Colonic mucosa (tissue), 4 donors: ENCODE results near the gene ADAM22. TPM values are rescaled to one million over a fixed set of nuclear protein-coding genes. Genes with fewer than 3 reads are reported as not detected.
A peak's percentile ranks its signal among the peaks of the same experiment; 100 is the strongest.

ENCODE experiments used
- DNase-seq: peaks from one replicate; pipeline ENCODE4 v3.0.0-alpha.2; 2020
- H3K27ac ChIP-seq: fragments of 200-600 bp; one replicate; pipeline ENCODE4 v1.8.0; 2021
- H3K27me3 ChIP-seq: fragments of 200-600 bp; one replicate; pipeline ENCODE4 v1.8.0; 2021
- H3K36me3 ChIP-seq: fragments of 200-600 bp; one replicate; pipeline ENCODE4 v1.8.0; 2021
- H3K4me1 ChIP-seq: fragments of 200-600 bp; one replicate; pipeline ENCODE4 v1.8.0; 2021; ENCODE audit warnings: mild to moderate bottlenecking
- H3K4me3 ChIP-seq: fragments of 200-600 bp; one replicate; pipeline ENCODE4 v1.8.0; 2021
- H3K9ac ChIP-seq, 2 donors: one replicate each; pipeline ENCODE4 v1.7.0; 2013; ENCODE audit warnings: control low read depth in 2 of 2, low read depth in 2 of 2, low read length in 2 of 2
- H3K9me3 ChIP-seq: fragments of 200-600 bp; one replicate; pipeline ENCODE4 v1.8.0; 2021
- intact Hi-C: fragments of 100-400 bp; cut with DNase I; formaldehyde crosslinking; loops from one replicate; pipeline ENCODE4 v1.14.1; 2022
- total RNA-seq, 2 donors: library from RNA; stranded (reverse); fragmentation: NEBNext Ultra II Directional in 1 of 2; extraction: Animal tissue kit (Norgen Biotek cat#: 25700) in 1 of 2; gene quantifications; one replicate each; pipeline ENCODE4 v1.2.1, GENCODE V29; 2021
- TF ChIP-seq, protein P1 (sequence below): fragments of 200-600 bp; IDR thresholded peaks from one replicate; pipeline ENCODE4 v1.8.0; 2022; ENCODE audit warnings: antibody characterized with exemption, mild to moderate bottlenecking
- donor health status: healthy.
- donor health status: DM: no; HTN: no; CAD: no.
- donor health status: DM: no; HTN: no; CAD: no.

Gene ADAM22
- total RNA-seq, 2 donors from 2014 or later: 2.6 to 2.8 TPM

DNA sequence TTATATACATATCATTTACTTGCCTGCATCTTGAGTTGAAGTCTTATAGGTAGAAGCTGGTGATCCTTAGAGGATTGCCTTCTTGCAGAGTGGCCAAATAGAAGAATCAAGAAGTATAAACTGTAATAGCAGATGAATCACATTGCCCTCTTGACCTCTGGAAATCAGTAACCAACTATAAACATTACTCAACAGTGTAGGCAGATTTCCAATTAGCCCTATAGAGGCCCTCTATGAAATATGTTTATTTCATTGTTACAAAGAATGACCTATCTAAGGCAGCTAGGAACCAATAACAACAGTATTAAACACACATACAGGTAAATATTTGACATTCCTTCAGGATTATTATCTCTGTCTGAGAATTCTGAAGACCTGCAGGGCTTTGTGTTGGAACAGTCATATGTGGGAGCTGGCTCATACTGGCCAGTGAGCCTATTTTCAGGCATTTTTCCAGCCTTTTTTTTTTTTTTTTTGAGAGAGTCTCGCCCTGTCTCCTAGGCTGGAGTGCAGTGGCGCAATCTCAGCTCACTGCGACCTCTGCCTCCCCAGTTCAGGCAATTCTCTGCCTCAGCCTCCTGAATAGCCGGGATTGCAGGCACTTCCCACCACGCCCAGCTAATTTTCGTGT is 292.9 kb downstream of the ADAM22 start:
- intact Hi-C loops: no loop called here
- Histone ChIP-seq H3K4me3 (peak overlapping the region; percentile 16), H3K36me3 (no peaks in the 10 kb centered on the region), H3K27ac (peak overlapping the region; percentile 65), H3K4me1 (no peaks in the 10 kb centered on the region), H3K9ac (peak overlapping the region in 1 of 2 donors; percentile 81), H3K27me3 (no peaks in the 10 kb centered on the region), H3K9me3 (no peaks in the 10 kb centered on the region)
- TF ChIP-seq, protein P1, sequence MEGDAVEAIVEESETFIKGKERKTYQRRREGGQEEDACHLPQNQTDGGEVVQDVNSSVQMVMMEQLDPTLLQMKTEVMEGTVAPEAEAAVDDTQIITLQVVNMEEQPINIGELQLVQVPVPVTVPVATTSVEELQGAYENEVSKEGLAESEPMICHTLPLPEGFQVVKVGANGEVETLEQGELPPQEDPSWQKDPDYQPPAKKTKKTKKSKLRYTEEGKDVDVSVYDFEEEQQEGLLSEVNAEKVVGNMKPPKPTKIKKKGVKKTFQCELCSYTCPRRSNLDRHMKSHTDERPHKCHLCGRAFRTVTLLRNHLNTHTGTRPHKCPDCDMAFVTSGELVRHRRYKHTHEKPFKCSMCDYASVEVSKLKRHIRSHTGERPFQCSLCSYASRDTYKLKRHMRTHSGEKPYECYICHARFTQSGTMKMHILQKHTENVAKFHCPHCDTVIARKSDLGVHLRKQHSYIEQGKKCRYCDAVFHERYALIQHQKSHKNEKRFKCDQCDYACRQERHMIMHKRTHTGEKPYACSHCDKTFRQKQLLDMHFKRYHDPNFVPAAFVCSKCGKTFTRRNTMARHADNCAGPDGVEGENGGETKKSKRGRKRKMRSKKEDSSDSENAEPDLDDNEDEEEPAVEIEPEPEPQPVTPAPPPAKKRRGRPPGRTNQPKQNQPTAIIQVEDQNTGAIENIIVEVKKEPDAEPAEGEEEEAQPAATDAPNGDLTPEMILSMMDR: no peak
- DNase-seq: peak; percentile 82

DNA sequence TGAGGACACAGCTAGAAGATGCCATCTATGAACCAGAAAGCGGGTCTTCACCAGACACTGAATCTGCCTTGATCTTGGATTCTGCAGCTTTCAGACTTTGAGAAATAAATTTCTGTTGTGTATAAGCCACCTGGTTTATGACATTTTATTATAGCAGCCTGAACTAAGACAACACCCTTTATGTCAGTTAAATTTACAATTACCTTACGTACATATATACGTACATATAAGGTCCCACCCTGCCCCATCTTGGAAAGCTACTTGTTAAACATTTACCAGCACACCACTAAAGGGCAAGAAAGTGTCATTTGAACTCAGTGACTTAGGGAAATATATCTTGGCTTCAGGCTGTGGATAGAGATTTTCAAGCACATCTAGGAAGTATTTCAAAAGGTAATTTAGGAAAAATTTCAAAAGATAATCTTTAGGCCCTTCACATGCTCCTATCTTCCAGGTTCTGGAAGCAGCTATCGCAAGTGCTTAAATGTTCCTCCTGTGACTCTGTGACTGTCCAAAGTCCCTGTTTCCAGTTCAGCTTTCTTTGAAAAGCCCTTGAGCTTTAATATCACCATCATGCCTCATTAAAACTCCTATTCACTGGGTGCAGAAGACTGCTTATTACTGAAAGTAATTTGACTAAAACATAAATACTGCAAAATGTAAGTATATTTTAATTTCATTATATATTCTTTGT is 295.4 kb downstream of the ADAM22 start:
- H3K4me1 ChIP-seq: no peaks in the 10 kb centered on the region
- peak overlapping the region; percentile 78 for H3K27ac ChIP-seq
- no peaks in the 10 kb centered on the region for H3K27me3 ChIP-seq
- H3K9me3 ChIP-seq: no peaks in the 10 kb centered on the region
- no peak overlapping the region for H3K4me3 ChIP-seq
- peak overlapping the region; percentile 36 to 64 for H3K9ac ChIP-seq
- peak; percentile 77 for DNase-seq
- H3K36me3 ChIP-seq: no peaks in the 10 kb centered on the region
- intact Hi-C loops: no loop called here
- TF ChIP-seq, protein P1: no peak

DNA sequence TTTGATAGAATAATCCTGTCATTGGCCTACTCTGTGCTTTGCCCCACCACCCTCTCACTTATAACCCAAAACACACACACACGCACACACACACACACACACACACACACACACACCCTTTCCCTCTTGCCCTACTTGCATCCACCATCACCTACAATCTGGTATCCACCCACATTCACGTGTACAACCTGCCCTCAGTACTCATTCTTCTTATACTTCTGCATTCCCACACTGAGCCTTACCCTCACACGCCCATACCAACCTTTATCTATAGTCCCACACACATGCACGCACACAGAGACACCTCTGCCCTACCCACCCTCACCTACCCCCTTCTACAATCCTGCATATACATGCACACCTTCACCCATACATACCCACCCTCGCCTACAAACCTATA is 296.6 kb downstream of the ADAM22 start:
- Histone ChIP-seq H3K9me3 (no peaks in the 10 kb centered on the region), H3K4me1 (no peaks in the 10 kb centered on the region), H3K9ac (peak overlapping the region in 1 of 2 donors; percentile 19), H3K27me3 (no peaks in the 10 kb centered on the region), H3K4me3 (no peak overlapping the region), H3K27ac (no peak overlapping the region), H3K36me3 (no peaks in the 10 kb centered on the region)
- intact Hi-C loops: no loop called here
- peak; percentile 51 for DNase-seq
- TF ChIP-seq, protein P1: no peak

DNA sequence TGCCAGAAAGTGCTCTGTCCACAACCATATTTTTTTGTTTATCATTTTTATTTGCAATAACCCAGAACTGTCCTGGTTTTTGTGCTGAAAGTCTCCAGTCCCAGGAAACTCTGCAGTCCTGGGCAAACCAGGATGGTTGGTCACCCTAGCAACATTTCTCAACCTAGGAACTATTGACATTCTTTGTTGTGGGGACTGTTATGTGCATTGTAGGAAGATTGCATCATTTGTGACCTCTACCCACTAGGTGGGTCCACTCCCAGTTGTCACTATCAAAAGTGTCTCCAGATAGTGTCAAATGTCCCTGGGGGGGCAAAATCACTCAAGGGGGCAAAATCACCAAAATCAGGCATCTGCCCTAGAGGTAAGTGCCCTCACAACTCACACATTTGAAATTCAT is 299.8 kb downstream of the ADAM22 start:
- Histone ChIP-seq H3K9me3 (no peaks in the 10 kb centered on the region), H3K27me3 (no peaks in the 10 kb centered on the region), H3K9ac (no peak overlapping the region), H3K27ac (no peak overlapping the region), H3K4me1 (no peaks in the 10 kb centered on the region), H3K4me3 (no peak overlapping the region), H3K36me3 (no peaks in the 10 kb centered on the region)
- intact Hi-C loops: no loop called here
- TF ChIP-seq, protein P1: no peak
- DNase-seq: no peak

DNA sequence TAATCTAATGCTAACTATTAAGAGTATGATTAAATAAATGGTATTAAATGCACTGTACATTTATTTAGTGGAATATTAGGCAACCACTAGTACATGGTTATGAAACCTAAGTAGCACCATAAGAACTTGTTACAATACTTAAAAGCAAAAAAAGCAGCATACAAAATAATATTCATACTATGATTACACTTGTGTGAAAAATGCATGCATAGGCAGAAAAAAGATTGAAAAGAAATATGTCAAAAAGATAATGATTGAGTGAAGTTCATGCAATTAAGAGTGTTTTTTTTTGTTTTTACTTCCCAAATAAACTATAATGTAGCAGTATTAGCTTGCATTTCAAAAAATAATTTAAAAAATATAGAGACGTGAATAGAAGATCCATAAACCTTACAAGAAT is 305.8 kb downstream of the ADAM22 start:
- Histone ChIP-seq H3K4me1 (no peaks in the 10 kb centered on the region), H3K4me3 (no peak overlapping the region), H3K36me3 (no peaks in the 10 kb centered on the region), H3K27ac (no peak overlapping the region), H3K27me3 (no peaks in the 10 kb centered on the region), H3K9ac (no peak overlapping the region), H3K9me3 (no peaks in the 10 kb centered on the region)
- TF ChIP-seq, protein P1: no peak
- DNase-seq: no peak
- intact Hi-C loops: loop anchor here (10.0 kb wide), 1 partner anchor 595 kb away; no protein-coding TSS in a partner anchor
